Posterior vena cava (tissue), 2 donors: ENCODE measurements around the gene RILPL2. TPM values are rescaled to one million over a fixed set of nuclear protein-coding genes. Genes with fewer than 3 reads are reported as not detected.

Experiments used
- total RNA-seq, 2 donors: library from RNA; stranded (reverse); fragmentation: NEBNext Ultra II Directional; extraction: Animal tissue kit (Norgen Biotek cat#: 25700); gene quantifications; one replicate each; pipeline ENCODE4 v1.2.1, GENCODE V29; 2021
- donor health status: DM: yes; HTN: yes; CAD: no.
- donor health status: DM: yes; HTN: yes; CAD: no.

RILPL2 gene
- total RNA-seq, 2 donors from 2014 or later = 4.8 to 5.3 TPM

Other genes with a start within 250 kb of the RILPL2 start
- gene MPHOSPH9, start 203.5 kb downstream of the RILPL2 start, total RNA-seq = 10 to 100 TPM; 12.6 to 18.7 TPM
- 1 to 10 TPM; 5.8 to 7.3 TPM for gene MTRFR, start 203.2 kb downstream of the RILPL2 start, total RNA-seq
- gene CDK2AP1, start 164.8 kb downstream of the RILPL2 start, total RNA-seq = 100 to 1,000 TPM; 121 to 123 TPM
- 10 to 100 TPM; 26.1 to 31.2 TPM for gene SBNO1, start 71.8 kb downstream of the RILPL2 start, total RNA-seq
- gene KMT5A, start 52.6 kb downstream of the RILPL2 start, total RNA-seq = 10 to 100 TPM; 52.2 to 56.1 TPM
- gene SNRNP35, start 21.5 kb upstream of the RILPL2 start, total RNA-seq = 10 to 100 TPM; 11.9 to 16.9 TPM
- gene RILPL1, start 97.0 kb upstream of the RILPL2 start, total RNA-seq = 10 to 100 TPM; 20.7 to 23.4 TPM
- 100 to 1,000 TPM; 213 to 222 TPM for gene TMED2, start 147.9 kb upstream of the RILPL2 start, total RNA-seq
- 10 to 100 TPM in 1 of 2 donors, 1 to 10 TPM in 1; 9.8 to 19.8 TPM for gene DDX55, start 165.4 kb upstream of the RILPL2 start, total RNA-seq
- gene EIF2B1, start 197.0 kb upstream of the RILPL2 start, total RNA-seq = 10 to 100 TPM; 36.7 to 37.4 TPM
- 10 to 100 TPM; 20.9 TPM for gene GTF2H3, start 197.1 kb upstream of the RILPL2 start, total RNA-seq
- gene TCTN2, start 234.4 kb upstream of the RILPL2 start, total RNA-seq = 1 to 10 TPM; 7.6 to 7.8 TPM